Measurements from ENCODE around the gene MICAL2. TPM values are rescaled to one million over a fixed set of nuclear protein-coding genes. Genes with fewer than 3 reads are reported as not detected.

Gene MICAL2
- total RNA-seq, 1 experiment from 2014 or later = 191 TPM

DNA sequence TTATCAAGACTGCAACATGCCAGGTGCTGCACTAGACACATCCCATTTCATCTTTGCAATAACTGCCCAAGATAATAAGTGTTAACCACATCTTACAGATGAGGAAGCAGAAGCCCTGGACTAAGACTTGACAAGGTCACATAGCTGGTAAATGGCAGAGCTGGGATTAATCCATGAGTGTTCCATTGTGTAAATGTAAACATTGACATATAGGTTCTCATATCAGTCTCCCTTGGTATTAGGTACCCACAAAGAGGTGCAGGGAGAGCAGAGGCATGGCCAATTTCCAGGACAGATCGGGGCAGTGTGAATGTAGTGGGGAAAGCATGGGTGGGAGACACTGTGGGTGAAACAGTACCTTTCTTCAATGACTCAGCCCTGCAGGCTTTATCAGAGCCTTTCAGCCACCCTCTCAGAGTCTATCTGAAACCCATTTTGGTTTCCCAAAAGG, 17.9 kb downstream of the MICAL2 start:
- H3K9me3 Mint-ChIP-seq (ENCODE audit: low read depth, unreplicated experiment) = no peaks in the 10 kb centered on the region
- DNase-seq = no peak
- CTCF ChIA-PET = no interaction called here
- H3K27ac Mint-ChIP-seq (ENCODE audit: unreplicated experiment) = no peak overlapping the region
- H3K36me3 Mint-ChIP-seq (ENCODE audit: insufficient read depth, unreplicated experiment) = peaks cover 32% of the 10 kb centered on the region
- no peaks in the 10 kb centered on the region for H3K27me3 Mint-ChIP-seq (ENCODE audit: unreplicated experiment)
- no TSS peak for BruUV-seq (replicated peaks)
- no peak for TF ChIP-seq CTCF (IDR thresholded peaks at IDR 0.05; ENCODE audit: unreplicated experiment)
- intact Hi-C loops (cut with micrococcal nuclease; ENCODE audit: unreplicated experiment) = loop anchor here (5.0 kb wide), 2 partner anchors 34 to 49 kb away; no protein-coding TSS in a partner anchor
- peaks cover 64% of the 10 kb centered on the region for H3K4me1 Mint-ChIP-seq (ENCODE audit: low read depth, unreplicated experiment)
- no peak overlapping the region for H3K4me3 Mint-ChIP-seq (ENCODE audit: low read depth, unreplicated experiment)

GRCh38 chr11:12129227-12129626, 18.8 kb downstream of the MICAL2 start:
- no TSS peak for BruUV-seq (replicated peaks)
- Mint-ChIP-seq H3K36me3 (ENCODE audit: insufficient read depth, unreplicated experiment) (peaks cover 28% of the 10 kb centered on the region), H3K27ac (ENCODE audit: unreplicated experiment) (no peak overlapping the region), H3K27me3 (ENCODE audit: unreplicated experiment) (no peaks in the 10 kb centered on the region), H3K9me3 (ENCODE audit: low read depth, unreplicated experiment) (no peaks in the 10 kb centered on the region), H3K4me1 (ENCODE audit: low read depth, unreplicated experiment) (peaks cover 64% of the 10 kb centered on the region), H3K4me3 (ENCODE audit: low read depth, unreplicated experiment) (no peak overlapping the region)
- no peak for TF ChIP-seq CTCF (IDR thresholded peaks at IDR 0.05; ENCODE audit: unreplicated experiment)
- CTCF ChIA-PET = interaction anchor here (0.7 to 0.9 kb wide), 3 partner anchors 12 to 43 kb away, joined by 3 to 6 read pairs (median 3); no protein-coding TSS in a partner anchor
- intact Hi-C loops (cut with micrococcal nuclease; ENCODE audit: unreplicated experiment) = loop anchor here (5.0 kb wide), 2 partner anchors 33 to 48 kb away; no protein-coding TSS in a partner anchor
- DNase-seq = no peak

DNA sequence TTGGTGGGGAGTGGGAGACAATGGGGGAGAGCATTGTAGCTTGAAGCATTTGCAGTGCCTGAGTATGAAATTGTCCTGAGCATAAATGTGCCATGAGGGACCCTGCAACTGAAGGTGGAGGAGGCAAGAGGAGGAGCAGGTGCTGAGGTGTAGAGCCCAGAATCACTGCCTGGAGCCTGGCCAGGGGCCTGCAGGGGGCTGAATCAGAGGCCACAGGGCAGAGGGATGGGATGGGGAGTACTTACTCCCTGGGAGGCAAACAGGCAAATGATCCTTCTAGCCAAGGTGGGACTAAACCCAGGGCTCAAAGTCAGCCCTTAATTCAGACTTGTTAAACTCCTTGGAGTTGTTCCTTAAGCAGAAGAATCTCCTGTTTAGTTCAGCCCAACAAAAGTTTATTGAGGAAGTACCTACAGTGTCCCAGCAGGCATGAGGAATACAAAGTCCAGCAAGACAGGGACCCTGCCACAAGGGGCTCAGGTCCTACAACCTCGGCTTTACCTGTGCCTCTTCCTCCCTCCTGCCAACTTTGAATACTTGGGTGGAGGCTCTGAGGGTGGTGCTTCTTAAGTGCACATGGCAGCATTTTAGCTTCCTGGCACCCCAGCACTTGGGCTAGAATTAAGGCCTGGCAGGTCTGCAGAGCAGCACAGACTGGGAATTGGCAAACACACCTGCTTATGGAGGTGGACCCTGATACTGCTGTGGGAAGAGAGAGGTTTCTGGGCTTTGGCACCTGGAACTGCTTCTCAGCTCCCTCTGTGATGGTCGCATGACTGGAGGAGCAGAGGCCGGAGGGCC, 20.0 kb downstream of the MICAL2 start:
- no peak for DNase-seq
- peak overlapping the region; percentile 32 for H3K27ac Mint-ChIP-seq (ENCODE audit: unreplicated experiment)
- no TSS peak for BruUV-seq (replicated peaks)
- H3K9me3 Mint-ChIP-seq (ENCODE audit: low read depth, unreplicated experiment) = no peaks in the 10 kb centered on the region
- intact Hi-C loops (cut with micrococcal nuclease; ENCODE audit: unreplicated experiment) = no loop called here
- H3K4me1 Mint-ChIP-seq (ENCODE audit: low read depth, unreplicated experiment) = peaks cover 59% of the 10 kb centered on the region
- no peak for TF ChIP-seq CTCF (IDR thresholded peaks at IDR 0.05; ENCODE audit: unreplicated experiment)
- no peaks in the 10 kb centered on the region for H3K27me3 Mint-ChIP-seq (ENCODE audit: unreplicated experiment)
- H3K36me3 Mint-ChIP-seq (ENCODE audit: insufficient read depth, unreplicated experiment) = peaks cover 17% of the 10 kb centered on the region
- CTCF ChIA-PET = interaction anchor here (0.7 kb wide), 1 partner anchor 11 kb away, joined by 3 read pairs; no protein-coding TSS in a partner anchor
- no peak overlapping the region for H3K4me3 Mint-ChIP-seq (ENCODE audit: low read depth, unreplicated experiment)

- no TSS peak for BruUV-seq (replicated peaks)
- H3K36me3 Mint-ChIP-seq (ENCODE audit: insufficient read depth, unreplicated experiment) = peaks cover 5% of the 10 kb centered on the region
- no peak overlapping the region for H3K4me3 Mint-ChIP-seq (ENCODE audit: low read depth, unreplicated experiment)
- H3K9me3 Mint-ChIP-seq (ENCODE audit: low read depth, unreplicated experiment) = no peaks in the 10 kb centered on the region
- intact Hi-C loops (cut with micrococcal nuclease; ENCODE audit: unreplicated experiment) = no loop called here
- no peak overlapping the region for H3K27ac Mint-ChIP-seq (ENCODE audit: unreplicated experiment)
- CTCF ChIA-PET = no interaction called here
- no peak for DNase-seq
- no peak for TF ChIP-seq CTCF (IDR thresholded peaks at IDR 0.05; ENCODE audit: unreplicated experiment)
- no peaks in the 10 kb centered on the region for H3K27me3 Mint-ChIP-seq (ENCODE audit: unreplicated experiment)
- H3K4me1 Mint-ChIP-seq (ENCODE audit: low read depth, unreplicated experiment) = peaks cover 41% of the 10 kb centered on the region
These were observed 21.8 kb downstream of the MICAL2 start for GRCh38 chr11:12131943-12132789.
